IPS-18c (cell line): ENCODE results near the gene APPL2.
"Not testable (repeated sequence)": the region's sequence is repeated elsewhere in the genome, so short reads cannot be mapped to it uniquely, and the experiment has no call there.

Experiments
- H3K4me3 ChIP-seq: 2 replicates; pipeline ENCODE4 v1.7.0; 2013; ENCODE audit warnings: low read depth, mild to moderate bottlenecking, low read length, moderate library complexity; ENCODE audit not compliant: insufficient read depth
- H3K9me3 ChIP-seq: one replicate; pipeline ENCODE4 v1.6.1; 2013; ENCODE audit warnings: mild to moderate bottlenecking, low read length, moderate library complexity; ENCODE audit not compliant: control insufficient read depth, insufficient read depth

APPL2 gene

GRCh38 chr12:105179114-105179513 is 56.9 kb downstream of the APPL2 start:
- not testable (repeated sequence) for H3K9me3 ChIP-seq, H3K4me3 ChIP-seq

- Histone ChIP-seq H3K4me3 (no peak overlapping the region), H3K9me3 (no peaks in the 10 kb centered on the region)
These were observed 58.8 kb downstream of the APPL2 start for GRCh38 chr12:105177208-105177607.

GRCh38 chr12:105175397-105175990 is 60.5 kb downstream of the APPL2 start:
- no peaks in the 10 kb centered on the region for H3K9me3 ChIP-seq
- H3K4me3 ChIP-seq, result no peak overlapping the region

GRCh38 chr12:105171691-105172436 is 64.1 kb downstream of the APPL2 start:
- Histone ChIP-seq H3K9me3 (no peaks in the 10 kb centered on the region), H3K4me3 (no peak overlapping the region)

GRCh38 chr12:105170139-105170538 is 65.8 kb downstream of the APPL2 start:
- no peaks in the 10 kb centered on the region for H3K9me3 ChIP-seq

GRCh38 chr12:105168006-105168405 is 68.0 kb downstream of the APPL2 start:
- no peak overlapping the region for H3K4me3 ChIP-seq

More at GRCh38 chr12:105170139-105170538, 65.8 kb downstream of the APPL2 start:
- no peak overlapping the region for H3K4me3 ChIP-seq

GRCh38 chr12:105167346-105167745 is 68.6 kb downstream of the APPL2 start:
- Histone ChIP-seq H3K4me3 (no peak overlapping the region), H3K9me3 (no peaks in the 10 kb centered on the region)

More at GRCh38 chr12:105168006-105168405, 68.0 kb downstream of the APPL2 start:
- H3K9me3 ChIP-seq, result no peaks in the 10 kb centered on the region

GRCh38 chr12:105166736-105167135 is 69.2 kb downstream of the APPL2 start:
- Histone ChIP-seq H3K9me3 (no peaks in the 10 kb centered on the region), H3K4me3 (no peak overlapping the region)

- H3K9me3 ChIP-seq, result no peaks in the 10 kb centered on the region
- H3K4me3 ChIP-seq, result no peak overlapping the region
These were observed 71.9 kb downstream of the APPL2 start for GRCh38 chr12:105164068-105164467.

GRCh38 chr12:105162174-105162573 is 73.8 kb downstream of the APPL2 start:
- Histone ChIP-seq H3K4me3 (no peak overlapping the region), H3K9me3 (no peaks in the 10 kb centered on the region)

GRCh38 chr12:105158876-105159275 is 77.1 kb downstream of the APPL2 start:
- H3K9me3 ChIP-seq, result no peaks in the 10 kb centered on the region
- H3K4me3 ChIP-seq, result no peak overlapping the region

- Histone ChIP-seq H3K9me3 (no peaks in the 10 kb centered on the region), H3K4me3 (no peak overlapping the region)
These were observed 78.4 kb downstream of the APPL2 start for GRCh38 chr12:105157606-105158005.

GRCh38 chr12:105156260-105156659 is 79.7 kb downstream of the APPL2 start:
- Histone ChIP-seq H3K4me3 (no peak overlapping the region), H3K9me3 (no peaks in the 10 kb centered on the region)

GRCh38 chr12:105142259-105142658 is 93.7 kb downstream of the APPL2 start:
- Histone ChIP-seq H3K4me3 (no peak overlapping the region), H3K9me3 (no peaks in the 10 kb centered on the region)

GRCh38 chr12:105141320-105141922 is 94.6 kb downstream of the APPL2 start:
- no peaks in the 10 kb centered on the region for H3K9me3 ChIP-seq
- no peak overlapping the region for H3K4me3 ChIP-seq

- H3K4me3 ChIP-seq, result no peak overlapping the region
- no peaks in the 10 kb centered on the region for H3K9me3 ChIP-seq
These were observed 97.7 kb downstream of the APPL2 start for GRCh38 chr12:105138248-105138647.
